SK-N-SH treated with all-trans-retinoic acid at 6 μM for 48 hours (cell line): ENCODE data around the gene AURKB.

Experiments
- ATAC-seq: fragments of 200-7000 bp; cut with Tn5 transposase; 3 replicates; pipeline ENCODE4 v1.9.1; 2020; ENCODE audit warnings: mild to moderate bottlenecking, moderate library complexity
- ARNTL ChIP-seq: fragments of 450-650 bp; formaldehyde crosslinking; IDR thresholded peaks from 2 replicates; pipeline ENCODE4 v1.5.0; 2020; ENCODE audit warnings: low read depth, mild to moderate bottlenecking, moderate library complexity, borderline replicate concordance
- CREB5 ChIP-seq: fragments of 250-450 bp; sonication (Bioruptor Pico); IDR thresholded peaks from 2 replicates; pipeline ENCODE4 v1.5.1; 2020; ENCODE audit warnings: low read depth, mild to moderate bottlenecking, moderate library complexity
- CSDC2 ChIP-seq: fragments of 250-450 bp; sonication (Bioruptor Pico); IDR thresholded peaks from 2 replicates; pipeline ENCODE4 v1.5.0; 2020; ENCODE audit warnings: mild to moderate bottlenecking, moderate library complexity
- CSRNP3 ChIP-seq: fragments of 250-450 bp; sonication (Bioruptor Pico); IDR thresholded peaks from 2 replicates; pipeline ENCODE4 v1.5.1; 2021; ENCODE audit warnings: mild to moderate bottlenecking, moderate library complexity
- ESRRG ChIP-seq: fragments of 250-450 bp; sonication (Bioruptor Pico); IDR thresholded peaks from 2 replicates; pipeline ENCODE4 v1.6.1; 2021; ENCODE audit warnings: mild to moderate bottlenecking
- GLIS3 ChIP-seq: fragments of 250-450 bp; sonication (Bioruptor Pico); IDR thresholded peaks from 2 replicates; pipeline ENCODE4 v1.5.0; 2020; ENCODE audit warnings: mild to moderate bottlenecking, moderate library complexity
- OSR1 ChIP-seq: fragments of 250-450 bp; sonication (Bioruptor Pico); IDR thresholded peaks from 2 replicates; pipeline ENCODE4 v1.8.0; 2022; ENCODE audit warnings: moderate library complexity, mild to moderate bottlenecking, inconsistent platforms
- PPARA ChIP-seq: fragments of 250-450 bp; sonication (Bioruptor Pico); IDR thresholded peaks from 2 replicates; pipeline ENCODE4 v1.5.0; 2020; ENCODE audit warnings: mild to moderate bottlenecking, borderline replicate concordance
- TOX ChIP-seq: fragments of 250-450 bp; sonication (Bioruptor Pico); IDR thresholded peaks from 2 replicates; pipeline ENCODE4 v1.8.0; 2021; ENCODE audit warnings: mild to moderate bottlenecking, moderate library complexity, borderline replicate concordance
- ZC3H10 ChIP-seq: fragments of 250-450 bp; sonication (Bioruptor Pico); IDR thresholded peaks from 2 replicates; pipeline ENCODE4 v1.5.1; 2021; ENCODE audit warnings: mild to moderate bottlenecking, moderate library complexity
- ZFP3 ChIP-seq: fragments of 250-450 bp; sonication (Bioruptor Pico); IDR thresholded peaks from 2 replicates; pipeline ENCODE4 v1.5.0; 2020; ENCODE audit warnings: mild to moderate bottlenecking, moderate library complexity
- ZFP30 ChIP-seq: fragments of 450-650 bp; formaldehyde crosslinking; IDR thresholded peaks from 2 replicates; pipeline ENCODE4 v1.5.0; 2022; ENCODE audit warnings: mild to moderate bottlenecking, moderate library complexity
- ZNF565 ChIP-seq: fragments of 450-650 bp; formaldehyde crosslinking; conservative IDR thresholded peaks from 2 replicates; pipeline ENCODE4 v1.5.0; 2020; ENCODE audit warnings: low read depth, mild to moderate bottlenecking, moderate library complexity
- ZNF70 ChIP-seq: fragments of 450-650 bp; formaldehyde crosslinking; IDR thresholded peaks from 2 replicates; pipeline ENCODE4 v1.5.0; 2020; ENCODE audit warnings: mild to moderate bottlenecking, moderate library complexity
- ZNF8 ChIP-seq: fragments of 450-650 bp; formaldehyde crosslinking; IDR thresholded peaks from 2 replicates; pipeline ENCODE4 v1.5.0; 2020; ENCODE audit warnings: mild to moderate bottlenecking, moderate library complexity
- TF ChIP-seq, protein P1 (sequence below): fragments of 250-450 bp; sonication (Bioruptor Pico); IDR thresholded peaks from 2 replicates; pipeline ENCODE4 v1.5.0; 2020; ENCODE audit warnings: mild to moderate bottlenecking, moderate library complexity
- TF ChIP-seq, protein P2 (sequence below): fragments of 250-450 bp; sonication (Bioruptor Pico); IDR thresholded peaks from 2 replicates; pipeline ENCODE4 v1.8.0; 2020; ENCODE audit warnings: mild to moderate bottlenecking, moderate library complexity, borderline replicate concordance

The AURKB gene

GRCh38 chr17:8223356-8224126 lies 13.2 kb upstream of the AURKB start (continued):
- TF ChIP-seq, protein P1, sequence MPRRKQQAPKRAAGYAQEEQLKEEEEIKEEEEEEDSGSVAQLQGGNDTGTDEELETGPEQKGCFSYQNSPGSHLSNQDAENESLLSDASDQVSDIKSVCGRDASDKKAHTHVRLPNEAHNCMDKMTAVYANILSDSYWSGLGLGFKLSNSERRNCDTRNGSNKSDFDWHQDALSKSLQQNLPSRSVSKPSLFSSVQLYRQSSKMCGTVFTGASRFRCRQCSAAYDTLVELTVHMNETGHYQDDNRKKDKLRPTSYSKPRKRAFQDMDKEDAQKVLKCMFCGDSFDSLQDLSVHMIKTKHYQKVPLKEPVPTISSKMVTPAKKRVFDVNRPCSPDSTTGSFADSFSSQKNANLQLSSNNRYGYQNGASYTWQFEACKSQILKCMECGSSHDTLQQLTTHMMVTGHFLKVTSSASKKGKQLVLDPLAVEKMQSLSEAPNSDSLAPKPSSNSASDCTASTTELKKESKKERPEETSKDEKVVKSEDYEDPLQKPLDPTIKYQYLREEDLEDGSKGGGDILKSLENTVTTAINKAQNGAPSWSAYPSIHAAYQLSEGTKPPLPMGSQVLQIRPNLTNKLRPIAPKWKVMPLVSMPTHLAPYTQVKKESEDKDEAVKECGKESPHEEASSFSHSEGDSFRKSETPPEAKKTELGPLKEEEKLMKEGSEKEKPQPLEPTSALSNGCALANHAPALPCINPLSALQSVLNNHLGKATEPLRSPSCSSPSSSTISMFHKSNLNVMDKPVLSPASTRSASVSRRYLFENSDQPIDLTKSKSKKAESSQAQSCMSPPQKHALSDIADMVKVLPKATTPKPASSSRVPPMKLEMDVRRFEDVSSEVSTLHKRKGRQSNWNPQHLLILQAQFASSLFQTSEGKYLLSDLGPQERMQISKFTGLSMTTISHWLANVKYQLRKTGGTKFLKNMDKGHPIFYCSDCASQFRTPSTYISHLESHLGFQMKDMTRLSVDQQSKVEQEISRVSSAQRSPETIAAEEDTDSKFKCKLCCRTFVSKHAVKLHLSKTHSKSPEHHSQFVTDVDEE (CRISPR knock-in tag) = no peak
- TF ChIP-seq ZNF565 (no peak), TOX (CRISPR knock-in tag) (no peak), ESRRG (CRISPR knock-in tag) (no peak), ZNF8 (CRISPR knock-in tag) (no peak), CSRNP3 (no peak), GLIS3 (no peak), CSDC2 (CRISPR knock-in tag) (no peak), PPARA (no peak), ZFP3 (CRISPR knock-in tag) (no peak), ARNTL (CRISPR knock-in tag) (no peak), ZFP30 (CRISPR knock-in tag) (no peak), OSR1 (CRISPR knock-in tag) (no peak)

GRCh38 chr17:8222630-8223355 lies 12.4 kb upstream of the AURKB start:
- ATAC-seq = peak; percentile 37
- TF ChIP-seq ZNF70 (CRISPR knock-in tag) (peak; percentile 26; the same call in 1 of the 2 replicates), ZFP3 (CRISPR knock-in tag) (0 out of 2 replicates have a peak, but pooled peaks have one; percentile 52)
- TF ChIP-seq, protein P2, sequence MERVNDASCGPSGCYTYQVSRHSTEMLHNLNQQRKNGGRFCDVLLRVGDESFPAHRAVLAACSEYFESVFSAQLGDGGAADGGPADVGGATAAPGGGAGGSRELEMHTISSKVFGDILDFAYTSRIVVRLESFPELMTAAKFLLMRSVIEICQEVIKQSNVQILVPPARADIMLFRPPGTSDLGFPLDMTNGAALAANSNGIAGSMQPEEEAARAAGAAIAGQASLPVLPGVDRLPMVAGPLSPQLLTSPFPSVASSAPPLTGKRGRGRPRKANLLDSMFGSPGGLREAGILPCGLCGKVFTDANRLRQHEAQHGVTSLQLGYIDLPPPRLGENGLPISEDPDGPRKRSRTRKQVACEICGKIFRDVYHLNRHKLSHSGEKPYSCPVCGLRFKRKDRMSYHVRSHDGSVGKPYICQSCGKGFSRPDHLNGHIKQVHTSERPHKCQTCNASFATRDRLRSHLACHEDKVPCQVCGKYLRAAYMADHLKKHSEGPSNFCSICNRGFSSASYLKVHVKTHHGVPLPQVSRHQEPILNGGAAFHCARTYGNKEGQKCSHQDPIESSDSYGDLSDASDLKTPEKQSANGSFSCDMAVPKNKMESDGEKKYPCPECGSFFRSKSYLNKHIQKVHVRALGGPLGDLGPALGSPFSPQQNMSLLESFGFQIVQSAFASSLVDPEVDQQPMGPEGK = no peak

DNA sequence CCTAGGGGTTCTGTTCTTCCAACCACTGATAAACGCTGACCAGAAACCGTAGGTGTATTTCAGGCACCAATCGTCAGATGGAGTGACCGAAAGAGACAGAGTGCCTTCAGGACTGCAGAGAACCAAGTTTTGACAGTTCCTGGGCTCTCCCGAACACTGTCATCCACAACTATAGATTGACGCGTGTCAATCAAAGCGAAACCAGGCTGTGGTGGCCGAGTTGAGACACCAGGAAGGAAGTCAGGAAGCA lies 11.9 kb upstream of the AURKB start:
- ATAC-seq = no peak
- no peak for TF ChIP-seq CSRNP3
- TF ChIP-seq ZNF565 = no peak
- no peak for TF ChIP-seq ZC3H10 (CRISPR knock-in tag)
- no peak for TF ChIP-seq CREB5 (CRISPR knock-in tag)
- TF ChIP-seq, protein P1 (CRISPR knock-in tag) = peak; percentile 71; the same call in 1 of the 2 replicates
